Stimulated activated CD4-positive, alpha-beta T cell treated with anti-CD3 and anti-CD28 coated beads, Interleukin-1b, Interleukin-23, amount 100 ng/mL, for 24 hours (primary cell): ENCODE measurements around the gene TJP1.
"Not testable (repeated sequence)": the region's sequence is repeated elsewhere in the genome, so short reads cannot be mapped to it uniquely, and the experiment has no call there.

Experiments
- DNase-seq, 4 experiments: peaks; one replicate each; pipeline ENCODE4 v3.0.0-alpha.2; 2020; ENCODE audit warnings: low read depth in 4 of 4, low spot score in 1 of 4

Gene TJP1

DNA sequence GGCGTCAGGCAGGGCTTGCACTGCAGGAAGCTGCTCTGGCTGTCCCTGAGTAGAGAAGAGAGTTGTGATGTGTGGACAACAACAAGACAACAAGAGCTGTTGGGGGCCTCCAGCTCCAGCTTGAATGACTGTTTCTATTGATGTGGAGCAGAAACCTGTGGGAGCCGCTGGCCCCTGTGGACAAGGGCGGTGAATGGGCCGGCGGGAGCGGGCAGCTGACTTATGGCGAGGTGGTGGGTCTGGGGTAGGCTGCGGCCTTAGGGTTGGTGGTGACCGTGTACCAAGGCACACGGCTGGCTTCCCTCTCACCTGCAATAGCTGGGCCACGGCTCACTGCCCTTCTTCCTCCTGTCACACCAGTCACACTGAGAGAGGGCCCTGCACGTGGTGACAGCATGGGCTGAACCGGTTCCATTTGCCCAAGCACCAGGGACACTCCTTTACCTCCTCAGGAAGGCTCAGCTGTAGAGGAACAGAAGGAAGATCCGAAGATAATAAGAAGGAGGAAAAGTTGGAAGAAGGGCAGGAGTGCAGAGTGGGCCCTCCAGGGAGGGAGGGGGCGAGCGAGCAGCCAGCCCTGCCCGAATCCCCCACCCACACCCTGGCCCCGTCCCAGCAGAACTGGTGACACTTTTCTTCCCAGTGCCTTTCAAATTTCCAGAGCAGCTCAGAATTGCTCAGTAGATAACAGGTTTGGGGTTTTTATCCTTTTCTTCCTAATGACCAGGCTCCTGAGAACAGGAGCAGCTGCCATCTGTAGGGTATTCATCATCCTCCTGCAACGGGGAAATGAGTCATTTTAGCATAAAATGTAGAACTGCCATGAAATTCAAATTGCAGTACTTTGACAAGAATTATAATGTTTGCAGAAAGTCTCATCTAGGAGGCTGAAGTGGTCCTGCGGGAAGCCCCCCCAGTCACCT lies 136.9 kb downstream of the TJP1 start:
- DNase-seq = no peak

DNA sequence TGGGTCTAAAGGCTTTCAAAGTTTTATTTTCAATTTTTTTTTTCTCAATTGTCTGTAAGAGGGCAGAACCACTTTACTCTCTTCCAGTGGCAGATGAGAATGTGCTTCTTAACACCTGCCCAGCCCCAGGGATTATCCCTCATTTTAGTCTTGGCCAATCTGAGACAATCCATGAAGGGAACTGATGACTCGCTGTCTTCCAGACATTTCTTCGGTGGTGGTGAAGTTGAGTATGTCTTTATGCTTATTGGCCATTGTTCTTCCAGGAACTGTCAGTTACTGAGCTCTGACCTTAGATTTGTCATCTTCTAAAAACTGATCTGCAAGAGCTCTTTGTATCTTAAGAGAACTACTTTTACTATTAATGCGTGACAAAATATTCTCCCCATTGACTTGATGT lies 139.5 kb downstream of the TJP1 start:
- DNase-seq = no peak

DNA sequence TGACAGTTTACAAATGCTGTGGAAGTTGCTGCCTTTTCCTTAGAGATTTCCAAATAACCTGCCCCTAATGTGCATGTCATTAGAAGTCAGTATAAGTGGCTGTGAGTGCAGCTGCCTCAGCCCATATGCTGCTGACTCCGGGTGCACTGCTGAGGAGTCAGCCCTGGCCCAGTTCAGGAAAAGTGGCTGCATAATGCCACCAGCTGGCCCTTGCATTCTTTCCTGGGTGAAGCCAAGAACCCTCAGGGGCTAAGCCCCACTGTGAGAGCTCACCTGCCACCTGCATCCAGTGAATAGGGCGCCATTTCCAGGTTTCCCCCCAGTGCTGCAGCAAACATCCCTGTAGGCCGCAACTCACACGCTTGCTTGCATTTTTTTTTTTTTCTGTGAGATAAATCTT lies 139.9 kb downstream of the TJP1 start:
- DNase-seq = no peak

DNA sequence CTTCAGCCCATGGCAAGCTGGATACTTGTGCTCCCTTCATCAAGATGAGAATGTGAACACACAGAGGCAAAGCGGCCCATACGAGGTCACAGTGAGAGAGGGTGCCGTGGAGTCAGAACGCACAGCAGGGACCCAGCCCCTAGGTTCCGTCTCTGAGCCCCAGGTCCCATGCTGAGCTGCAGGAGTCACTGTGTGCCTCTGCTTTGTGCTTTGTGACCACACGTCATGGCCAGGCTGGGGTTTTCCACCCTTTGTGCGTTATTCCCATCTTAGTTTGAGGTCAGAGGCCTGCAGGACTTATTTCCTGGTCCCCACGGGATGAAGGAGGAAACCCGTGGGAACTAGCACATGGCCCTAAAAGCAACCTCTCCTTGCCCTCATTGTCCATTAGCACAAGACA lies 140.3 kb downstream of the TJP1 start:
- no peak for DNase-seq

DNA sequence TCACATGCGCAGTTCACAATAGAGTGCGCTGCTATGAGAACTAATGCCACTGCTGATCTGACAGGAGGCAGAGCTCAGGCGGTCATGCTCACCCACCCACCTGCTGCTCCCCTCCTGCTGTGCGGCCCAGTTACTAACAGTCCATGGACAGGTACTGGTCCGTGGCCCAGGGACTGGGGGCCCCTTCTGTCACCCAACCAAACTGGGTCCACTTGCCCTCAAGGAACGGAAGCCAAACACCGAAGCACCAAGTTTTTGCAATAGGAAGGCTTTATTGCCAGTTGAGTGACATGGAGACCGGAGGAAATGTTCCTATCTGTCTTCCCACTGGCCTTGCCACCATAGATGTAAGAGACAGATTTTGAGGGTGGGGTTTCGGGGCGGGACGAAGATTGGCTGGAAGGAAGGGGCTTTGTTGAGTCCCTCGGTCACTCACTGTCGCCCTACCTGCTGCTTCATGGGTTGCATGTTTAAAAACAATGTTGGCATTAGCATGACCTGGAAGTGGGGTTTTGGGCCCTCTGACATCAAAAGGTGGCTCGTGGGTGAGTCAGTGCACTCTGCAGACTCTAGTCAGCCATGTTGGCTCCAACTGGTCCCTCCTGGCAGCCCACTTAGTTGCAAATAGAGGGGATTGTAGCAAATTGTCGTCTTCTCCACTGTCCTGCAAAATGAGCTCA lies 141.0 kb downstream of the TJP1 start:
- DNase-seq = no peak

DNA sequence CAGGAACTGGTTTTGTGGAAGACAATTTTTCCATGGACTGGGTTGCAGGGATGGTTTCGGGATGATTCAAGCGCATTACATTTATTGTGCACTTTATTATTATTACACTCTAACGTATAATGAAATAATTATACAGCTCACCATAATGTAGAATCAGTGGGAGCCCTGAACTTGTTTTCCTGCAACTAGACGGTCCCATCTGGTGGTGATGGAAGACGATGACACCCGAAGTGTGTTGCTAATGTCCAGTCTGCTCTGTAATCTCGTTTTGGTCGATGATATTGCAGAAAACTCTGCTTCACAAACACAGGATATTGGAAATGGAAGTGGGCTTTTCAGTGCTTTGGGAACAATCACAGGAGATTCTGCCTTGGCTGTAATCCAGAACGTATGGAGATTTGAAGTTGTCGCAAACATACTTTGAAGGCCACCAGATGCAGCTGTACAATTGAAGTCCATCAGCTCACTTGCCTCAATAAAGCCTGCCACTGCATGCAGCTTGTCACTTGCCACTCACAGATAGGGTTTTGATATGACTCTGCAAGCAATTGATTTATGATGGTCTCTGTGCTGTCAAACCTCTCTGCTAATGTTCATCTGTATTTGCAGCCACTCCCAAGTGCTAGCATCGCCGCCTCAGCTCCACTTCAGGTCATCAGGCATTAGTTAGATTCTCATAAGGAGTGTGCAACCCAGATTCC lies 141.7 kb downstream of the TJP1 start:
- no peak for DNase-seq

DNA sequence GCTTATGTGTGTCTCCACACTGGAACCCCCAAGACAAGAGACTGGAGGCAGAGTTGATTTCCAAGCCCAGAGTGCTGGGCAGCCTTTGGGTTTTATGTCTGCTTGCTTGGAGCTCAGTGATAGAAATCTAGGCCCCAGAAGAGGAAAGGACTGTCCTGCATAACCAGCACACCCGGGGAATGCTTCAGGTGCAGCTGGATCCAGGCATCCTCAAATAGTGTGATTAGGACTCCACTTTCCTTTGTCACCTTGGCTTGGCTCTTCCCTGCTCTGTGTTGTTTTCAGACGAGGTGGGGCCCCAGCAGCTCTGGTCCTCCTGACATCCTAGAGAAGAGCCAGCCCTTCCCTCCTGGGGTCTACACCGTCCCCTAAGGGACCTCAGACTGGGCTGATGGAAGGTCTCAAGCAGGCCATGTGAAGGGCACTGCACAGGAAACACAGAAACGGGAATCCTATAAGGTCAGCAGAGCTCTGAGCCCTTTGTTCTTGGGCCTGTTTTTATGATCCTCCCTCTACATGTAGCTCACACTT lies 143.7 kb downstream of the TJP1 start:
- DNase-seq = no peak

DNA sequence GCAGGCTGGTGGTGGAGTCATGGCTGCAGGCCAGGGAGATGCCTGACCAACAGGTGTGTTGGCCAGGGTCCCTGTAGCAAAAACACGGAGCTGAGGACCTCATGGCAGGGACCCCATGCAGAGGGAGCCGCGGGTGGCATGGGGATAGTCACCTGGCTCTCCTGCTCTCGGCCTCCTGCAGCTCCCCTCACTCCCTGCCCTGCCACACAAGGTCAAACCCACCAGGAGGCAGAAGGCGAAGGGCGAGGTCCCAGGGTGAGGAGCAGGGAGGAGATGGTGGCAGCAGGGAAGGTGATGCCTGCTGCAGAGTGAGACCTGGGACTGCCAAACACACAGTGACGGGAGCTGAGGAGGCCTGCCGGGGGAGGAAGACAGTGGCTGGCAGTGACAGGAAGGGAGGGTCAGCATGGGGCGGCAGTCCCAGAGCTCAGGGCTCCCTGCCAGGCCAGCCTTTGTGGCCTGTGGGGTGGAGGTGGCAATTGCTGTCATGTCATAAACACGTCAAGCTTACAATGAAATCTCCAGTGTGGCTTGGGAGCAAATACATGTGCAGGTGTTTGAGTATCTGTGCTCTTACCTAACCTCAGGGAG lies 144.3 kb downstream of the TJP1 start:
- DNase-seq = no peak

DNA sequence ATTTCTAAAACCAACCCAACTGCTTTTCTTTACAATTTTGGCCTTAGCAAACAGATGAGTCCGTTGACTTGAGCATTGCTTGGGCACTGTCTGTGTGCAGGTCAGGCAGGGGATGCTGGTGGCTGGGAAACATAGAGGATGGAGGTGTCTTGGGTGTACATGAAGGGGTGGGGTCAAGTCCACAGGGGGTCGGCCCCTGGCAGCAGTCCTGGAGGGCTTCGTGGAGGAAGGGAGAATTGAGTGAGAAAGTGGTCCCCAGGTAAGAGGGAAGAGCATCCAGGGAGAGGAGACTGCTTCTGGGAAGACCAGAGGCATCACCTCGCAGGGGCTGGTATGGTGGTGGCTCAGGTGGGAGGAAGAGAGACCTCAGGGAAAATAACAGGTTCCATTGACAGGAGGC lies 144.8 kb downstream of the TJP1 start:
- no peak for DNase-seq

DNA sequence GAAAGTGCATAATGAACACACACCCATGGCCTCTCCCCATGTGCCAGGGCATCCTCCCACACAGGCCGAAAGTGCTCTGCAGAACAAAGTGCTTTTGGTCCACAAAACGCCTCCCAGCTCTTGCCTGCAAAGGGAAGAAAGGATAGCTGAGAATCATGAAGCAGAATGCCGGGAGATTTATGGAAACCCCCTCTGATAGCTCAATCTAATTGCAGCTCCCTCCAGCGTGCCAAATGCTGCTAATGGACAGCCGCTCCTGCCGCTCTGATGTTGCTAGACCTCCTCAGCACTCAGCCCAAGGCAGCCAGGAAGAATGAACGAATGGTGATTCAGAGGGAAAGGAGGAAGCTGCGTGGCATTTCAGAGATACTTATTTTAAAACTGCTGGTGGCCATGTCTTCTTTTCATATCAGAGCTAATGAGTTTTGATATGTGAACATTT lies 145.3 kb downstream of the TJP1 start:
- no peak for DNase-seq

DNA sequence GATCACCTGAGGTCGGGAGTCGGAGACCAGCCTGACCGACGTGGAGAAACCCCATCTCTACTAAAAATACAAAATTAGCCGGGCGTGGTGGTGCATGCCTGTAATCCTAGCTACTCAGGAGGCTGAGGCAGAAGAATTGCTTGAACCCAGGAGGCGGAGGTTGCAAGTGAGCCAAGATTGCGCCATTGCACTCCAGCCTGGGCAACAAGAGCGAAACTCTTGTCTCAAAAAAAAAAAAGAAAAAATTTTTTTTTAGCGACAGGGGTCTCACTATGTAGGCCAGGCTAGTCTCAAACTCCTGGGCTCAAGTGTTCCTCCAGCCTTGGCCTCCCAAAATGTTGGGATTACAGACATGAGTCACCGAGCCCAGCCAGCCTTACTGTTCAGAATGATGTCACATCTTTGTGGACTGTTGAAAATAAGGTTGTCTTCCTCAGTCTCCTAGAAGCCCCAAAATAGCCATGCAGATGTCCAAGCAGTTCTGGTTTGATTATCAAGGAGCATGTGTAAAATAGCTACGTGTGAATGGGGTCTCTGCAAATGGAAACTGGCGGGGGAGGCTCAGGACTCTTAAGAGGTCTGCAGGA lies 145.8 kb downstream of the TJP1 start:
- DNase-seq = not testable (repeated sequence)

DNA sequence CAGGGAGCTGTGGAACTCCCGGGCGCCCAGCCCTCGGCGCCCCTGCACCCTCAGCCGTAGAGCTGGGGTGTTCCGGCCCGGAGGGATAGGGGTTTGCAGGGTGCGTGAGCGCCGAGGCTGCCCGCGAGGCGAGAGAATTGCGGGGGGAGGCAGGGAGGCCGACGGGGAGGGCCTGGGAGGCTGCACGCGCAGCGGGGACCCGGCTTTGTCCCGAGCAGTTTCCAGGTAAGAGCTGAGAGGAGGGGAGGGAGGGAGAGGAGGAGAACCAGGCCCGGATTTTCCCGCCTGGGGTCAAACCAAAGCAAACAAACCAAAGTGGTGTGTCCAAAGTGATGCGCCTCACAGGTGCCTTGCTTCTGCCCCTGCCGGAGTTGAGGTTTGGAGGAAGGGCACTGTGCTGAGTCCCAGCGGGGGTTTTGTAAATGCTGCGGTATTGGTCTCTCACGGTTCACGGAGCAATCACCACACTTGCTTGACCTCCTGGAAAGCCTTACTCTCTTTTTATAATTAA lies 146.4 kb downstream of the TJP1 start:
- no peak for DNase-seq

DNA sequence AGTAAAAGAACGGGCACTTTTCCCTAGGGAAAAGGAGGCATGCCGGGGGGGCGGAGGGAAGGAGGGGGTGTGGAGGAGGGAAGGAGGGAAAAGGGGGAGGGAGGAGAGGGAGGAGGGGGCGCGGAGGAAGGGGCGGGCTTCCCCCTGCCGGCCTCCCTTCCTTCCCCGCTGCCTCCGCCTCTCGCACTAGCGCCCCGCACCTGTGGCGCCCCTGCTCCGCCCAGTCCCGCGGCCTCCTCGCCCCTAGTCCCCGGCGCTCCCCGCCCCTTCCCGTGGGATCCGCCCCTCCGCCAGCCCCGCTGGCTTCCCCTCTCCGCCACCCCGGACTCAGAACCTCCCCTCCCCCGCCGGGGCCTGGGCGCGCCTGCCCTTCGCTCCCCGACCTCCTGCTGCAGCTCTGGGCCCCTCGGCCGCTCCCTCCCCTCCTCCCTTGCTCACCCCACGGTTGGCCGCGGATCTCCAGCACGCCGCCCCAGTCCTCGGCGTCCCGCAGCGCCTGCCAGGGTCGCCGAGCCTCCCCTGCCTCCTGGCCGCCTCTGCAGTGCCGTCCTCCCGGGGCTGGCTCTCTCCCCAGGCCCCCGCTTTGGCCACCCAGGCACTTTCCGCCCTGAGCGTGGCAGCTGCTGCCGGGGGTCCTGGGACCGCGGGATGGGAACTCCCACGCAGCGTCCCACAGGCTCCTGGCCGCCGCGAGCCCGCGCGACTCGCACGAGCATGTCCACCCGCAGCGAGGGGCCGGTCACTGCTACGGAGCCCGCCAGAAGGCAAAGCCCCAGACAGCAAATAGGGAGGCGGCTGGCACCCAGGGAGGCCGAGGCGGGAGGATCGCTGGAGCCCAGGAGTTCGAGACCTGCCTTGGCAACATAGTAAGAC lies 147.4 kb downstream of the TJP1 start:
- DNase-seq = no peak

DNA sequence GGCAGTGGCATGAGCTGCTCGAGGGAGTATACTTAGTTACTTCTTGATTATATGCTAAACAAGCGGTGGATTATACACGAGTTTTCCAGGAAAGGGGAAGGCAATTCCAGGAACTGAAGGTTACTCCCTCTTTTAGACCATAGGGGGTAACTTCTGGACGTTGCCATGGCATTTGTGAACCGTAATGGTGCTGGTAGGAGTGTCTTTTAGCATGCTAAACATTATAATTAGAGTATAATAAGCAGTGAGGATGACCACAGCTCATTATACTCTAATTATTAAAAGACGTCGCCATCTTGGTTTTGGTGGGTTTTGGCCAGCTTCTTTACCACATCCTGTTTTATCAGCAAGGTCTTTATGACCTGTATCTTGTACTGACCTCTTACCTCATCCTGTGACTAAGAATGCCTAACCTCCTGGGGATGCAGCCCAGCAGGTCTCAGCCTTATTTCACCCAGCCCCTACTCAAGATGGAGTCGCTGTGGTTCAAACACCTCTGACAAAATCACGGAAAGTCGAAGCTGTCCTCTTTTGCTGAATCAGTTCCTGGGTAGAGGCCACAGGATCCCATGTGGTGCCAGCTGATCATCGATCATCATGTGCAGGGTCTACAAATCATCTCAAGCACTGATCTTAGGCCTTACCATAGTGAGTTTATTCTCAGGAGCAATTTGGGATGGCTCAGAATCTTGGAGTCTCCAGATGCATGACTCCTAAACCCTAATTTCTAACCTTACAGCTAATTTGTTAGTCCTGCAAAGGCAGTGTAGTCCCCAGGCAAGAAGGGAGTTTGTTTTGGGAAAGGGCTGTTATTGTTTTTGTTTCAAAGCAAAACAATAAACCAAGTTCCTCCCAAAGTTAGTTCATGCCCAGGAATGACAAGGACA lies 149.1 kb downstream of the TJP1 start:
- DNase-seq = no peak

DNA sequence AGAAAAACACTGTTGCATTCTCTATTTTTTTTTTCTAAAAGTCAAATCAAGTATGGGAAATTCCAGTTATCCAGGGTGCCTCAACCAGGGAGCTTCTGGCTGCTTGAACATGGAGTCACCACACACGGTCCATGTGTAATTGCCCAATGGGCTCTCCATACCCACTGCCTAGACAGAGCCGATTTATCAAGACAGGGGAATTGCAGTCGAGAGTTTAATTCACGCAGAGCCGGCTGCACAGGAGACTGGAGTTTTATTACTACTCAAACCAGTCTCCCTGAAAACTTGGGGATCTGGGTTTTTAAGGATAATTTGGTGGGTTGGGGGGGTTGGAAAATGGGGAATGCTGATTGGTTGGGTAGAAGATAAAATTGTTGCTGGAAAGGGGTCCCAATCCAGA lies 149.8 kb downstream of the TJP1 start:
- no peak for DNase-seq

DNA sequence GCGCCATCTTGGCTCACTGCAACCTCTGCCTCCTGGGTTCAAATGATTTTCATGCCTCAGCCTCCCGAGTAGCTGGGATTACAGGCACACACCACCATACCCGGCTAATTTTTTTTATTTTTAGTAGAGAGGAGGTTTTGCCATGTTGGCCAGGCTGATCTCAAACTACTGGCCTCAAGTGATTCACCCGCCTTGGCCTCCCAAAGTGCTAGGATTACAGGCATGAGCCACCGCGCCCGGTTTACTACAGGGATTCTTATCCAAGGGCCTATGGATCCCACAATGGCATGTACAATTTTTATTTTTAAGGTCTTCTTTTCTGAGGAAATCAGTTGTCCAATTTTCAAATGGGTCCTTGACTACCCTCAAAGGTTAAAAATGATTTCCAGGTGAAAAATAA lies 150.2 kb downstream of the TJP1 start:
- DNase-seq = not testable (repeated sequence)

DNA sequence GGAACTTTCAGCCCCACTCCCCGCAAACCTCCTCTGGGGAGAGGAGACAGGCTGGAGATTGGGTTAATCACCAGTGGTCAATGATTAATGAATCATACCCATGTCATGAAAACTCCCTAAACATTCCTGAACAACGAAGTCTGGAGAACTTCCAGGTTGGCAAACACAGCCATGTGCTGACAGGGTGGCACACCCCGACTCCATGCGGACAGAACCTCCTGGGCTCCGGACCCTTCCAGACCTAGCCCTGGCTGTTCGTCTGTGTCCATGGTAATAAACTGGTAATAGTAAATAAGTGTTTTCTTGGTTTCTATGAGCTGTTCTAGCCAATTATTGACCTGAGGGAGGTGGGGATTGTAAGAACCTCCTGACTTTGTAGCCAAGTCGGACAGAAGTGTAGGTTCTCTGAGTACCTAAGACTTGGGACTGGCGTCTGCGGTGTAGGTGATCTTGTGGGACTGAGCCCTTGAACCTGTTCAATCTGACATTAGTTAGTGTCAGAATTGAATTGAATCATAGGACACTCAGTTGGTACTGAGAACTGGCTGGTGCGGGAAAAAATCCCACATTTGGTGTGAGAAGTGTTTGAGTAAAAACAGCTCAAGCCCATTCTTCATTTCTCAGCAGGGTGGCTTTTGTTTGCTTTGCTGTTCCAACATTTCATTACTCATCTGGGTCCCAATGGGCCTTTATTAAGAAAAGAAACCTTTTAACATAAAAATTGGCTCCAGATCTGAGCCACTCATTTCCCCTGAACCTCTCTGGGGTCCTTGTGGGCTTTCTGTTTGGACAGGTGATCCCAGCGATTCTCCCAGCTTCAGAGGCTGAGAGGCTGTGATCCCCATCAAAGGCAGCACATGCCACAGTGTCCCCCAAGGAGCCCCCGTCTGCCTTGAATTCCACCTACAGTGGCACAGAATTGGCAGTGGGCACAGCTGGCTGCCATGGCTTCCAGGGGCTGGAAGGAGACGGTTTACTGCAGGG lies 151.0 kb downstream of the TJP1 start:
- no peak for DNase-seq

DNA sequence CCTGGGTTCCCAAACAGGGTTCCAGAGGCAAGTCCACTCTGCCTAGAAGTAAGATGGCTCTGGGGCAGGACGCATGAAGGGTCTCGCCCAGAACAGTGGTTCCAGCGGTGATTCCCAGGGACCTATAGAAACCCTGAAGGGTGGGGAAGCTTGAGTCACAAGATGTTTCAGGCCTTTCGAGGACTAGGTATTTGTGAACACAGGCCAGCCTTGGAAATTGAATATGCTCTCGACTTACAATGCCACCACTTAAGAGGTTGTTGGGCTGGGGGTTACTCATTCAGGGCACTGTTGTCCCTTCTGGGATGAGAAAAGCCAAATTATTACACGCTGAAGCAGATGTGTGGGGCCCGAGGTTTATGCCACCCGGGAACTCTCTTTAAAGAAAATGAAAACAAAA lies 152.0 kb downstream of the TJP1 start:
- no peak for DNase-seq
